Measurements from ENCODE around the gene PLEKHA7. TPM values are rescaled to one million over a fixed set of nuclear protein-coding genes. Genes with fewer than 3 reads are reported as not detected.

PLEKHA7 gene
- total RNA-seq, 4 donors from 2014 or later: 0.72 to 3.6 (median 2.2) TPM

DNA sequence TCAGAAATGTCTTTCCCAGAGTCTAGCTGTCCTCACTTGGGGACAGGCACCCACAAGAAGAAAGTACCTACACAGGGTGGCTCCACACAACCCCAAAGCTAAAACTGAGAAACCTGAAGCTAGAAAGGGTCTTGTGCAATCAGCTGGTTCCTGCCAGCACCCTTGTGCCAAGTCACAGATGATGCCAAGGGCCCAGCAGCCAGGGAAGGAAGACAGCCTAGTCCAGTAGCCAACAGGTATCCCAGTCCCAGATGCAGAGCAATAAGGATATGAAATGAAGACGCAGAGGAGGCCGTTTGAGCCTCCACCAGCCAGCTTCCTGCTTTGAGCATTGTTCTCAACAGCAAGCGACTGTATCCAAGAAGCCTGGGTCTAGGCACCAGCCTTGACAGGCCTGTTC lies 6.1 kb downstream of the PLEKHA7 start:
- TF ChIP-seq POLR2A (IDR thresholded peaks at IDR 0.05): no peak
- TF ChIP-seq, protein P1, sequence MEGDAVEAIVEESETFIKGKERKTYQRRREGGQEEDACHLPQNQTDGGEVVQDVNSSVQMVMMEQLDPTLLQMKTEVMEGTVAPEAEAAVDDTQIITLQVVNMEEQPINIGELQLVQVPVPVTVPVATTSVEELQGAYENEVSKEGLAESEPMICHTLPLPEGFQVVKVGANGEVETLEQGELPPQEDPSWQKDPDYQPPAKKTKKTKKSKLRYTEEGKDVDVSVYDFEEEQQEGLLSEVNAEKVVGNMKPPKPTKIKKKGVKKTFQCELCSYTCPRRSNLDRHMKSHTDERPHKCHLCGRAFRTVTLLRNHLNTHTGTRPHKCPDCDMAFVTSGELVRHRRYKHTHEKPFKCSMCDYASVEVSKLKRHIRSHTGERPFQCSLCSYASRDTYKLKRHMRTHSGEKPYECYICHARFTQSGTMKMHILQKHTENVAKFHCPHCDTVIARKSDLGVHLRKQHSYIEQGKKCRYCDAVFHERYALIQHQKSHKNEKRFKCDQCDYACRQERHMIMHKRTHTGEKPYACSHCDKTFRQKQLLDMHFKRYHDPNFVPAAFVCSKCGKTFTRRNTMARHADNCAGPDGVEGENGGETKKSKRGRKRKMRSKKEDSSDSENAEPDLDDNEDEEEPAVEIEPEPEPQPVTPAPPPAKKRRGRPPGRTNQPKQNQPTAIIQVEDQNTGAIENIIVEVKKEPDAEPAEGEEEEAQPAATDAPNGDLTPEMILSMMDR (IDR thresholded peaks at IDR 0.05 in 4 of 5, conservative IDR thresholded peaks at IDR 0.05 in 1 of 5): no peak
- in situ Hi-C loops (cut with MboI; ENCODE audit: low sequenced_read_pairs in 4 of 4) (no loop called here), intact Hi-C loops (cut with DNase I; ENCODE audit: low total_unique reads) (no loop called here)
- DNase-seq (peak; percentile 54 to 73), ATAC-seq (peak; percentile 99)
- Histone ChIP-seq H3K4me1 (peaks cover 2 to 10% of the 10 kb centered on the region in 2 donors), H3K4me3 (no peak overlapping the region), H3K27ac (no peak overlapping the region), H3K9me3 (no peaks in the 10 kb centered on the region), H3K27me3 (no peaks in the 10 kb centered on the region), H3K36me3 (no peaks in the 10 kb centered on the region)

DNA sequence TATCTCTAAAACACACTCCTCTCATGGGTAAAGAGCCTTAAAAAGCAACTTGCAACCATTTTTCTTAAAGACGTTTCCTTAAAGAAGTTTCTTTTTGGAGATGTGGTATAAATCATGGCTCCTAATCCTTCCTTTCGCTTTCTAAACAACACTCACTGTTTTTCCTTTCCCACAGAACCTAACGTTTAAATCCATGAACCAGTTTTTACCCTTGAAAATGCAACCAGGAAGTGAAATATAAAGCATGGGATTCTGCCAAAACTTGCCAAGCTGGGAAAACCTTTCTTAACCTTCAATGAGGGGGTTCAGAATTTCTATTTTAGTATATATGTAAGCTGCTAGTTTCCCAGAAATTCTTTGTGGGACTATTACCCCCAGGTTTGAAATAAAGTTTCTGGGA lies 8.6 kb downstream of the PLEKHA7 start:
- in situ Hi-C loops (cut with MboI; ENCODE audit: low sequenced_read_pairs in 4 of 4) (no loop called here), intact Hi-C loops (cut with DNase I; ENCODE audit: low total_unique reads) (no loop called here)
- Histone ChIP-seq H3K27ac (no peak overlapping the region), H3K4me1 (peaks cover 0 to 10% of the 10 kb centered on the region in 2 donors), H3K9me3 (no peaks in the 10 kb centered on the region), H3K4me3 (no peak overlapping the region), H3K36me3 (no peaks in the 10 kb centered on the region), H3K27me3 (no peaks in the 10 kb centered on the region)
- DNase-seq: no peak
- no peak for ATAC-seq
- TF ChIP-seq, protein P1 (IDR thresholded peaks at IDR 0.05 in 4 of 5, conservative IDR thresholded peaks at IDR 0.05 in 1 of 5): no peak
- TF ChIP-seq POLR2A (IDR thresholded peaks at IDR 0.05): no peak

DNA sequence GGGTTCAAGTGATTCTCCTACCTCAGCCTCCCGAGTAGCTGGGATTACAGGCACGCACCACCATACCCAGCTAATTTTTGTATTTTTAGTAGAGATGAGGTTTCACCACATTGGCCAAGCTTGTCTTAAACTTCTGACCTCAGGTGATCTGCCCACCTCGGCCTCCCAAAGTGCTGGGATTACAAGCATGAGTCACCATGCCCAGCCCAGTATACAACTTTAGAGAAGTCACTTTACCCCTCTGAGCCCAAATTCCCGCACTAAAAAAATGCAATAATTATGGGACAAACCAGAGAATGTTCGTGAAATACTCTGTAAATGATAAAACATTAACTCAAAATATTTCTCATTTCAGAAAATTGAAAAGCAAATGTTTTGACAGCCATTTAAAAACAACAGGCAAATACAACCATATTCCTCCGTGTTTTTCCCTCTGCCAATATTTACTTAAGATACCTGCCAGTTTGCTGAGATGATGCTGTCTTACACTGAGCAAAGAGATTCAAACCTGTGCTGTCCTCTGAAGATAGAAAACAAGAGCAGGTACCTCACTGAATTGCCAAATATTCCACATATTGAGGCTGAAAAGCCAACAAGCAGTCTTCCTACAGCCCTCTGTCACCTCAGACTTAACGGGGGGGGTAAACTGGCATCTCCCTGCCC lies 9.6 kb downstream of the PLEKHA7 start:
- in situ Hi-C loops (cut with MboI; ENCODE audit: low sequenced_read_pairs in 4 of 4) (no loop called here), intact Hi-C loops (cut with DNase I; ENCODE audit: low total_unique reads) (no loop called here)
- ATAC-seq (no peak), DNase-seq (no peak)
- Histone ChIP-seq H3K4me1 (peaks cover 0 to 10% of the 10 kb centered on the region in 2 donors), H3K27me3 (no peaks in the 10 kb centered on the region), H3K9me3 (no peaks in the 10 kb centered on the region), H3K4me3 (no peak overlapping the region), H3K36me3 (no peaks in the 10 kb centered on the region), H3K27ac (no peak overlapping the region)
- TF ChIP-seq, protein P1 (IDR thresholded peaks at IDR 0.05 in 4 of 5, conservative IDR thresholded peaks at IDR 0.05 in 1 of 5): no peak
- no peak for TF ChIP-seq POLR2A (IDR thresholded peaks at IDR 0.05)

DNA sequence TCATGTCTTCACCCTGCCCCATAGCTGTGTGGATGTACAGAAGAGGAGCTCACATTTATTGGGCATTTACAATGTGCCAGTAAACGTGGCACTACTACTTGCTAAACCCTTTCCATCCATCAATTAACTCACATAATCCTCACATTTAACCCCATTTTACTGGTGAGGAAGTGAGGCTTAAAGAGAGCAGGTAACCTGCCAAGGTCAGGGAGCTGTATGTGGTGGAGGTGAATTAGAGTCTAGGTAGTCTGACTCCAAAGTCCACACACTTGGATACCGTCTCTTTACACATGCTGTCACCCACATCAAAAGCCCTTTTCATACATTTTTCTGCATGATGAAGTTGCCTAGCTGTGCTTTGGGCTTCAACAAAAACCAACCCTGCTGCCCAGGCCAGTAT lies 10.8 kb downstream of the PLEKHA7 start:
- ATAC-seq (no peak), DNase-seq (no peak)
- Histone ChIP-seq H3K27ac (no peak overlapping the region), H3K9me3 (no peaks in the 10 kb centered on the region), H3K27me3 (no peaks in the 10 kb centered on the region), H3K4me3 (no peak overlapping the region), H3K4me1 (peaks cover 0 to 10% of the 10 kb centered on the region in 2 donors), H3K36me3 (no peaks in the 10 kb centered on the region)
- intact Hi-C loops (cut with DNase I; ENCODE audit: low total_unique reads): no loop called here
- TF ChIP-seq, protein P1 (IDR thresholded peaks at IDR 0.05 in 4 of 5, conservative IDR thresholded peaks at IDR 0.05 in 1 of 5): no peak
- no peak for TF ChIP-seq POLR2A (IDR thresholded peaks at IDR 0.05)
- in situ Hi-C loops (cut with MboI; ENCODE audit: low sequenced_read_pairs in 4 of 4): no loop called here

DNA sequence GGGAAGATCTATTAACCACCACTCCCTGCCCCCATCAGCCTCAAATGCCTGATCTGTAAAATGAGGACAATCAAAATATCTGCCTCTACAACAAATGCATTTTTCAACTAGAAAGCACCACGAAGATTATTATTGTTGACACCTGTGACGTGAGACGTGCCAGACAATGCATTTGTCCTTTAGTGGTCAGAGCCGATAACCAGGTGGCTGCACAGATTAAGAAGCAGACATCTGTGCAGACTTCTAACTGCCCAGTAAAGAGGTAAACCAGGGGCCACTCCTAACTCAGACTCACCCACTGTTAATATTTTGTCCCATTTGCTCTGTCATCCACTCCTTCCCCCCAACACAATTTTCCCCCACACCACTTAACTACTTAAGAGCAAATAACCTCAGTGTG lies 11.7 kb downstream of the PLEKHA7 start:
- Histone ChIP-seq H3K9me3 (no peaks in the 10 kb centered on the region), H3K27me3 (no peaks in the 10 kb centered on the region), H3K4me1 (peaks cover 8 to 10% of the 10 kb centered on the region in 2 donors), H3K36me3 (no peaks in the 10 kb centered on the region), H3K4me3 (no peak overlapping the region), H3K27ac (no peak overlapping the region)
- DNase-seq (no peak), ATAC-seq (no peak)
- TF ChIP-seq, protein P1 (IDR thresholded peaks at IDR 0.05 in 4 of 5, conservative IDR thresholded peaks at IDR 0.05 in 1 of 5): no peak
- TF ChIP-seq POLR2A (IDR thresholded peaks at IDR 0.05): no peak
- in situ Hi-C loops (cut with MboI; ENCODE audit: low sequenced_read_pairs in 4 of 4): no loop called here
- intact Hi-C loops (cut with DNase I; ENCODE audit: low total_unique reads): no loop called here
